Measurements from ENCODE around the gene SEMA3A. TPM values are rescaled to one million over a fixed set of nuclear protein-coding genes. Genes with fewer than 3 reads are reported as not detected.
A peak's percentile ranks its signal among the peaks of the same experiment; 100 is the strongest.

SEMA3A gene
- total and polyA plus RNA-seq, 2 of the 4 experiments (the other 2 are of a cell fraction) = 31.2 to 213 TPM

DNA sequence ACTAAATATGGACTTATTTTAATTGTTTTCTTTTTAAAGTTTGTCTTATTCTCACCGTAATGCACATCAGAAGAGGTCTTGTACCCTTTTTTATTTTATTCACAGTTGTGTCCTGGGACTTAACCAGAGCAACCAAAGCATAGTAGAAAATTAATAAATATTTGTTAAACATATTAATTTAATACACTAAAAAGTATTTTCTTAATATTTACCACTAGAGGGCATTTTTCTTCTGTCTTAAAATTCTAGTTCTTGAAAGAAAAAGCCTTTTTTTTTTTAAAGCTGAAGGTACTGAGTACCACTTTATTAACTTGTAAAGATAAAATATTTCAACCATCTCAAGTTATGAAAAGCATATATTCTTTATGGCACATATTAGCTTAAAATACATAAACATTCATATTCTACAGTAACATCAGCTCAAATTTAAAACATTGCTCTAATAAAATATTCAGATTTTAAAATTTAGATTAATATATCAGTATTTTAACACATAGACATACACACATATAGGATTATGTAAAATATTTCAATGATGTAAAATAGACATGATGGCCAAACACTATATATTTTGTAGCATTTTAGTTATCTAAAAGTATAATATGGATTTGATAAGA lies 260.4 kb downstream of the SEMA3A start:
- BruUV-seq (replicated peaks) = no TSS peak
- no peak overlapping the region for H2BK120ac ChIP-seq (ENCODE audit: low read depth, low read length)
- H3K4me1 ChIP-seq (ENCODE audit: control insufficient read depth, insufficient read depth, low read length) = no peaks in the 10 kb centered on the region
- H3K56ac ChIP-seq (ENCODE audit: extremely low read depth, insufficient read depth, low read length) = no peak overlapping the region
- no peak overlapping the region for H3K23ac ChIP-seq (ENCODE audit: low read depth, low read length)
- no peak overlapping the region for H2AFZ ChIP-seq (replicated peaks; ENCODE audit: low read length, poor library complexity)
- DNase-seq (peak; percentile 9), ATAC-seq (ENCODE audit: low read depth) (no peak)
- no peak overlapping the region for H2AK5ac ChIP-seq (ENCODE audit: low read depth, low read length)
- no peaks in the 10 kb centered on the region for H3K27me3 ChIP-seq (ENCODE audit: control insufficient read depth, insufficient read depth, low read length)
- H3K18ac ChIP-seq (ENCODE audit: low read depth, low read length) = no peak overlapping the region
- no peak overlapping the region for H2BK20ac ChIP-seq (ENCODE audit: low read depth, low read length)
- H3K9me3 ChIP-seq (ENCODE audit: control insufficient read depth, insufficient read depth, low read length) = no peaks in the 10 kb centered on the region
- dilution Hi-C loops (cut with HindIII; ENCODE audit: low sequenced_read_pairs, unreplicated experiment) = no loop called here
- no peak overlapping the region for H3K9ac ChIP-seq (ENCODE audit: low read depth, low read length)
- TF ChIP-seq MAZ (IDR thresholded peaks at IDR 0.05; ENCODE audit: borderline replicate concordance, low read depth, low read length) (no peak), FOS (IDR thresholded peaks at IDR 0.05; ENCODE audit: low read depth, low read length) (no peak)
- TF ChIP-seq, protein P1, sequence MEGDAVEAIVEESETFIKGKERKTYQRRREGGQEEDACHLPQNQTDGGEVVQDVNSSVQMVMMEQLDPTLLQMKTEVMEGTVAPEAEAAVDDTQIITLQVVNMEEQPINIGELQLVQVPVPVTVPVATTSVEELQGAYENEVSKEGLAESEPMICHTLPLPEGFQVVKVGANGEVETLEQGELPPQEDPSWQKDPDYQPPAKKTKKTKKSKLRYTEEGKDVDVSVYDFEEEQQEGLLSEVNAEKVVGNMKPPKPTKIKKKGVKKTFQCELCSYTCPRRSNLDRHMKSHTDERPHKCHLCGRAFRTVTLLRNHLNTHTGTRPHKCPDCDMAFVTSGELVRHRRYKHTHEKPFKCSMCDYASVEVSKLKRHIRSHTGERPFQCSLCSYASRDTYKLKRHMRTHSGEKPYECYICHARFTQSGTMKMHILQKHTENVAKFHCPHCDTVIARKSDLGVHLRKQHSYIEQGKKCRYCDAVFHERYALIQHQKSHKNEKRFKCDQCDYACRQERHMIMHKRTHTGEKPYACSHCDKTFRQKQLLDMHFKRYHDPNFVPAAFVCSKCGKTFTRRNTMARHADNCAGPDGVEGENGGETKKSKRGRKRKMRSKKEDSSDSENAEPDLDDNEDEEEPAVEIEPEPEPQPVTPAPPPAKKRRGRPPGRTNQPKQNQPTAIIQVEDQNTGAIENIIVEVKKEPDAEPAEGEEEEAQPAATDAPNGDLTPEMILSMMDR (conservative IDR thresholded peaks at IDR 0.05; ENCODE audit: low read depth, low read length) = peak; percentile 33; the same call in 1 of the 2 replicates
- ChIA-PET POLR2A (ENCODE audit: unreplicated experiment) (interaction anchor here (0.6 kb wide), 1 partner anchor 1917 kb away, joined by 7 read pairs; no protein-coding TSS in a partner anchor), CTCF (interaction anchor here (0.6 to 4.0 kb wide), 7 partner anchors 11 to 1662 kb away, joined by 3 to 55 read pairs (median 3); no protein-coding TSS in a partner anchor)
- no peak overlapping the region for H3K4ac ChIP-seq (ENCODE audit: low read depth, low read length)
- no CpG with 5 or more reads among the region's 1 CpG for WGBS, 2 experiments (ENCODE audit: extremely low coverage in 2 of 2, insufficient read length in 1 of 2)
- no peaks in the 10 kb centered on the region for H4K20me1 ChIP-seq (ENCODE audit: insufficient read depth, low read length)
- H3K4me3 ChIP-seq (ENCODE audit: insufficient read depth, low read depth, low read length) = no peak overlapping the region
- H2BK5ac ChIP-seq (ENCODE audit: low read depth, low read length, poor library complexity, severe bottlenecking) = no peak overlapping the region
- no peak overlapping the region for H2BK15ac ChIP-seq (ENCODE audit: low read depth, low read length)
- H3K4me2 ChIP-seq (ENCODE audit: low read depth, low read length) = no peak overlapping the region
- H4K8ac ChIP-seq (ENCODE audit: low read depth in 2 of 2, low read length in 2 of 2) = no peak overlapping the region
- H3K36me3 ChIP-seq (ENCODE audit: control insufficient read depth, insufficient read depth, low read length) = no peaks in the 10 kb centered on the region
- intact Hi-C loops (cut with micrococcal nuclease) = loop anchor here (5.0 to 10.0 kb wide), 2 partner anchors 1621 to 1818 kb away; no protein-coding TSS in a partner anchor
- no peak overlapping the region for H3K14ac ChIP-seq (replicated peaks; ENCODE audit: low read depth, low read length)
- H3K9me1 ChIP-seq (ENCODE audit: insufficient read depth, low read length) = no peaks in the 10 kb centered on the region
- no peak overlapping the region for H3K27ac ChIP-seq (ENCODE audit: insufficient read depth, low read length)
- in situ Hi-C loops (cut with MboI; ENCODE audit: low sequenced_read_pairs) = loop anchor here (5.0 to 10.0 kb wide), 2 partner anchors 1088 to 1251 kb away; partner anchors contain the start of gene SEMA3D
- H4K91ac ChIP-seq (ENCODE audit: insufficient read depth, low read depth, low read length) = no peak overlapping the region
- H3K79me1 ChIP-seq (ENCODE audit: low read depth in 1 of 2, low read length in 2 of 2) = no peaks in the 10 kb centered on the region
- no peak overlapping the region for H2AK9ac ChIP-seq (replicated peaks; ENCODE audit: low read depth, low read length, poor library complexity)
- H4K5ac ChIP-seq (ENCODE audit: low read depth, low read length) = no peak overlapping the region
